ENCODE measurements around the gene LACRT. TPM values are rescaled to one million over a fixed set of nuclear protein-coding genes. Genes with fewer than 3 reads are reported as not detected.

LACRT gene
- polyA plus RNA-seq, 1 of the 3 experiments (the other 2 are of a cell fraction), result not detected

GRCh38 chr12:54625598-54625997, 9.1 kb downstream of the LACRT start:
- peaks cover 0 to 10% of the 10 kb centered on the region in 2 experiments; a peak in 1 of 4 replicates for H3K4me1 ChIP-seq (ENCODE audit: control insufficient read depth in 1 of 2, insufficient read depth in 2 of 2, low read depth in 1 of 2, low read length in 1 of 2)
- TF ChIP-seq FOXJ3 (CRISPR knock-in tag; IDR thresholded peaks at IDR 0.05) (no peak), NFIC (IDR thresholded peaks at IDR 0.05; ENCODE audit: borderline replicate concordance) (no peak), YY1 (IDR thresholded peaks at IDR 0.05; ENCODE audit: low read depth) (no peak), IRF3 (IDR thresholded peaks at IDR 0.05; ENCODE audit: low read depth, low read length) (no peak)
- TF ChIP-seq, protein P1, sequence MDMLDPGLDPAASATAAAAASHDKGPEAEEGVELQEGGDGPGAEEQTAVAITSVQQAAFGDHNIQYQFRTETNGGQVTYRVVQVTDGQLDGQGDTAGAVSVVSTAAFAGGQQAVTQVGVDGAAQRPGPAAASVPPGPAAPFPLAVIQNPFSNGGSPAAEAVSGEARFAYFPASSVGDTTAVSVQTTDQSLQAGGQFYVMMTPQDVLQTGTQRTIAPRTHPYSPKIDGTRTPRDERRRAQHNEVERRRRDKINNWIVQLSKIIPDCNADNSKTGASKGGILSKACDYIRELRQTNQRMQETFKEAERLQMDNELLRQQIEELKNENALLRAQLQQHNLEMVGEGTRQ (IDR thresholded peaks at IDR 0.05; ENCODE audit: borderline replicate concordance, low read depth, low read length), result no peak
- TF ChIP-seq, protein P2, sequence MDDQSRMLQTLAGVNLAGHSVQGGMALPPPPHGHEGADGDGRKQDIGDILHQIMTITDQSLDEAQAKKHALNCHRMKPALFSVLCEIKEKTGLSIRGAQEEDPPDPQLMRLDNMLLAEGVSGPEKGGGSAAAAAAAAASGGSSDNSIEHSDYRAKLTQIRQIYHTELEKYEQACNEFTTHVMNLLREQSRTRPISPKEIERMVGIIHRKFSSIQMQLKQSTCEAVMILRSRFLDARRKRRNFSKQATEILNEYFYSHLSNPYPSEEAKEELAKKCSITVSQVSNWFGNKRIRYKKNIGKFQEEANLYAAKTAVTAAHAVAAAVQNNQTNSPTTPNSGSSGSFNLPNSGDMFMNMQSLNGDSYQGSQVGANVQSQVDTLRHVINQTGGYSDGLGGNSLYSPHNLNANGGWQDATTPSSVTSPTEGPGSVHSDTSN (IDR thresholded peaks at IDR 0.05), result no peak
- no peak for DNase-seq
- H3K36me3 ChIP-seq (replicated peaks in 1 of 2; ENCODE audit: control insufficient read depth in 1 of 2, insufficient read depth in 2 of 2, low read length in 1 of 2), result no peaks in the 10 kb centered on the region
- H3K4me2 ChIP-seq, result no peak overlapping the region
- ChIA-PET POLR2A (no interaction called here), CTCF (no interaction called here)
- H3K4me3 ChIP-seq (ENCODE audit: low read depth in 2 of 2, low read length in 1 of 2), result no peak overlapping the region
- peaks cover 10% of the 10 kb centered on the region; the same call in 1 of the 2 replicates for H3K27me3 ChIP-seq (ENCODE audit: insufficient read depth)
- no peaks in the 10 kb centered on the region for H3K9me3 ChIP-seq
- H3F3A ChIP-seq (replicated peaks; ENCODE audit: insufficient read depth), result no peaks in the 10 kb centered on the region
- H4K20me1 ChIP-seq (ENCODE audit: insufficient read depth), result no peaks in the 10 kb centered on the region
- H3K9me2 ChIP-seq, result no peaks in the 10 kb centered on the region
- H3K27ac ChIP-seq (ENCODE audit: low read depth in 2 of 2, low read length in 1 of 2), result no peak overlapping the region
- no peak overlapping the region for H3K9ac ChIP-seq
- no peaks in the 10 kb centered on the region for H3K79me2 ChIP-seq (ENCODE audit: insufficient read depth)
- H2AFZ ChIP-seq (ENCODE audit: low read depth), result no peak overlapping the region

DNA sequence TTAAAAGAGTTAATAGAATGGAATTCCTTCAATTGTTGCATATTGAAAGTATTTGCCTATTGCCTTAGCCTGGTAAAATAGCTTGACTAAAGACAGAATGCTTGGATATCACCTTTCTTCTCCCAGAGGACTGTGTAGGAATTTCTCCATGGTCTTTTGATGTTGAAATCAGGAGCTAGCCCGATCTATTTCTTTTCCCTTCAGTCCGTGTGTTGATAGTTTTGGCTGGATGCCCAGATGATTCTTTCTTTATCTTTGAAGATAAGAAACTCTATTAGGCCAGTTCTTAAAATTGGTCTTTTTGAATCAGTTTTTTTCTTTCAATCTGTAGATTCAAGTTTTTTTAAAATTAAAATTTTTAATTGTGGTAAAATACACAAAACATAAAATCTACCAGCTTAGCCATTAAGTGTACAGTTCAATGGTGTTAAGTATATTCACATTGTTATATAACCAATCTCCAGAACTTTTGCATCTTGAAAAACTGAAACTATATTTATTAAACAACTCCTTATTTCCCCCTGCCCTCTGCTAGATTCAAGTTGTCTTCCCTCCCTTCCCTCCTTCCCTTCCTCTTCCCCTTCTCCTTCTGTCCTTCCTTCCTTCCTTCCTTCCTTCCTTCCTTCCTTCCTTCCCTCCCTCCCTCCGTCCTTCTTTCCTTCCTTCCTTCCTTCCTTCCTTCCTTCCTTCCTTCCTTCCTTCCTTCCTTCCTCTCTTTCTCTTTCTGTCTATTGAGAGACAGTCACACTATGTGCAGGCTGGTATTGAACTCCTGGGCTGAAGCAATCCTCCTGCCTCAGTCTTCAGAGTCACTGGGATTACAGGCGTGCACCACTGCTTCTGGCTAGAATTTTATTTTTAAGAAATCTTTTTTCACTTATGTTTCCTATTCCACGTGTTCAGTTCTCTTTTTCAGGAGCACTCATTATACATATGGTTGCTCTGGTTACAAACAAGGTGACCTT, 10.1 kb downstream of the LACRT start:
- no peak overlapping the region for H2AFZ ChIP-seq (ENCODE audit: low read depth)
- no peak overlapping the region for H3K9ac ChIP-seq
- peaks cover 10% of the 10 kb centered on the region; the same call in 1 of the 2 replicates for H3K27me3 ChIP-seq (ENCODE audit: insufficient read depth)
- no peak overlapping the region for H3K4me3 ChIP-seq (ENCODE audit: low read depth in 2 of 2, low read length in 1 of 2)
- CTCF ChIA-PET, result interaction anchor here (0.7 kb wide), 1 partner anchor 28 kb away, joined by 3 read pairs; no protein-coding TSS in a partner anchor
- H3K4me1 ChIP-seq (ENCODE audit: control insufficient read depth in 1 of 2, insufficient read depth in 2 of 2, low read depth in 1 of 2, low read length in 1 of 2), result peaks cover 0 to 10% of the 10 kb centered on the region in 2 experiments; a peak in 1 of 4 replicates
- no peak for DNase-seq
- no peaks in the 10 kb centered on the region for H3K36me3 ChIP-seq (replicated peaks in 1 of 2; ENCODE audit: control insufficient read depth in 1 of 2, insufficient read depth in 2 of 2, low read length in 1 of 2)
- no peak overlapping the region for H3K4me2 ChIP-seq
- 3% methylated on average over 5 of the region's 5 CpGs for WGBS (ENCODE audit: low lambda C conversion rate)
- no peaks in the 10 kb centered on the region for H3F3A ChIP-seq (replicated peaks; ENCODE audit: insufficient read depth)
- no peaks in the 10 kb centered on the region for H4K20me1 ChIP-seq (ENCODE audit: insufficient read depth)
- no peak overlapping the region for H3K27ac ChIP-seq (ENCODE audit: low read depth in 2 of 2, low read length in 1 of 2)
- no peaks in the 10 kb centered on the region for H3K79me2 ChIP-seq (ENCODE audit: insufficient read depth)
- POLR2A ChIA-PET, result no interaction called here
- TF ChIP-seq SIN3A (IDR thresholded peaks at IDR 0.05; ENCODE audit: borderline replicate concordance, low read depth, low read length), result no peak
- no peak for TF ChIP-seq FOXJ3 (CRISPR knock-in tag; IDR thresholded peaks at IDR 0.05)
- no peak for TF ChIP-seq RXRA (IDR thresholded peaks at IDR 0.05; ENCODE audit: borderline replicate concordance, low read depth)
- no peak for TF ChIP-seq MXI1 (IDR thresholded peaks at IDR 0.05; ENCODE audit: low read depth, low read length)
- no peak for TF ChIP-seq NFIC (IDR thresholded peaks at IDR 0.05; ENCODE audit: borderline replicate concordance)
- TF ChIP-seq POLR2AphosphoS5 (IDR thresholded peaks at IDR 0.05; ENCODE audit: low read depth, low read length), result no peak
- TF ChIP-seq TEAD4 (IDR thresholded peaks at IDR 0.05; ENCODE audit: borderline replicate concordance, insufficient read depth), result no peak
- no peak for TF ChIP-seq TAF1 (IDR thresholded peaks at IDR 0.05; ENCODE audit: borderline replicate concordance, low read depth, low read length)
- TF ChIP-seq, protein P1 (IDR thresholded peaks at IDR 0.05; ENCODE audit: borderline replicate concordance, low read depth, low read length), result no peak
- TF ChIP-seq, protein P3, sequence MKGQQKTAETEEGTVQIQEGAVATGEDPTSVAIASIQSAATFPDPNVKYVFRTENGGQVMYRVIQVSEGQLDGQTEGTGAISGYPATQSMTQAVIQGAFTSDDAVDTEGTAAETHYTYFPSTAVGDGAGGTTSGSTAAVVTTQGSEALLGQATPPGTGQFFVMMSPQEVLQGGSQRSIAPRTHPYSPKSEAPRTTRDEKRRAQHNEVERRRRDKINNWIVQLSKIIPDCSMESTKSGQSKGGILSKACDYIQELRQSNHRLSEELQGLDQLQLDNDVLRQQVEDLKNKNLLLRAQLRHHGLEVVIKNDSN (IDR thresholded peaks at IDR 0.05; ENCODE audit: borderline replicate concordance, low read depth), result no peak
- TF ChIP-seq GABPA (IDR thresholded peaks at IDR 0.05; ENCODE audit: low read depth), result no peak
- TF ChIP-seq RAD21 (IDR thresholded peaks at IDR 0.05; ENCODE audit: low read length), result no peak
- no peak for TF ChIP-seq SMC3 (IDR thresholded peaks at IDR 0.05; ENCODE audit: low read depth, low read length)
- no peak for TF ChIP-seq RCOR1 (IDR thresholded peaks at IDR 0.05; ENCODE audit: low read length)
- TF ChIP-seq EZH2phosphoT487 (IDR thresholded peaks at IDR 0.05; ENCODE audit: borderline replicate concordance, low read depth), result no peak
- no peak for TF ChIP-seq IRF3 (IDR thresholded peaks at IDR 0.05; ENCODE audit: low read depth, low read length)
- TF ChIP-seq JUND (IDR thresholded peaks at IDR 0.05), result no peak
- no peaks in the 10 kb centered on the region for H3K9me3 ChIP-seq
- H3K9me2 ChIP-seq, result no peaks in the 10 kb centered on the region

Data from SK-N-SH (cell line).